HG03045 (cell line): Measurements from ENCODE around the gene INTS11.
A peak's percentile ranks its signal among the peaks of the same experiment; 100 is the strongest.
"Not testable (repeated sequence)": the region's sequence is repeated elsewhere in the genome, so short reads cannot be mapped to it uniquely, and the experiment has no call there.

ENCODE experiments used
- ATAC-seq: cut with Tn5 transposase; IDR thresholded peaks from one replicate; pipeline ENCODE4 v1.9.1; 2021; ENCODE audit warnings: mild to moderate bottlenecking, moderate library complexity; ENCODE audit not compliant: unreplicated experiment

The INTS11 gene

DNA sequence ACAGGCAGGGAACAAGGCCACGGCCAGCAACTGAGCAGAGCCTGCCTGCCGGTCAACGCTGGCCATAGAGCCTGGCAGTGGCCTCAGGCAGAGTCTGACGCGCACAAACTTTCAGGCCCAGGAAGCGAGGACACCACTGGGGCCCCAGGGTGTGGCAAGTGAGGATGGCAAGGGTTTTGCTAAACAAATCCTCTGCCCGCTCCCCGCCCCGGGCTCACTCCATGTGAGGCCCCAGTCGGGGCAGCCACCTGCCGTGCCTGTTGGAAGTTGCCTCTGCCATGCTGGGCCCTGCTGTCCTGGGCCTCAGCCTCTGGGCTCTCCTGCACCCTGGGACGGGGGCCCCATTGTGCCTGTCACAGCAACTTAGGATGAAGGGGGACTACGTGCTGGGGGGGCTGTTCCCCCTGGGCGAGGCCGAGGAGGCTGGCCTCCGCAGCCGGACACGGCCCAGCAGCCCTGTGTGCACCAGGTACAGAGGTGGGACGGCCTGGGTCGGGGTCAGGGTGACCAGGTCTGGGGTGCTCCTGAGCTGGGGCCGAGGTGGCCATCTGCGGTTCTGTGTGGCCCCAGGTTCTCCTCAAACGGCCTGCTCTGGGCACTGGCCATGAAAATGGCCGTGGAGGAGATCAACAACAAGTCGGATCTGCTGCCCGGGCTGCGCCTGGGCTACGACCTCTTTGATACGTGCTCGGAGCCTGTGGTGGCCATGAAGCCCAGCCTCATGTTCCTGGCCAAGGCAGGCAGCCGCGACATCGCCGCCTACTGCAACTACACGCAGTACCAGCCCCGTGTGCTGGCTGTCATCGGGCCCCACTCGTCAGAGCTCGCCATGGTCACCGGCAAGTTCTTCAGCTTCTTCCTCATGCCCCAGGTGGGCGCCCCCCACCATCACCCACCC lies 6.9 kb upstream of the INTS11 start, which contains the start of gene TAS1R3:
TSS of gene TAS1R3 (plus strand) at position 213 of the 898 bp plus-strand sequence. CDS start at position 279, 66 bp downstream.
- no peak for ATAC-seq

DNA sequence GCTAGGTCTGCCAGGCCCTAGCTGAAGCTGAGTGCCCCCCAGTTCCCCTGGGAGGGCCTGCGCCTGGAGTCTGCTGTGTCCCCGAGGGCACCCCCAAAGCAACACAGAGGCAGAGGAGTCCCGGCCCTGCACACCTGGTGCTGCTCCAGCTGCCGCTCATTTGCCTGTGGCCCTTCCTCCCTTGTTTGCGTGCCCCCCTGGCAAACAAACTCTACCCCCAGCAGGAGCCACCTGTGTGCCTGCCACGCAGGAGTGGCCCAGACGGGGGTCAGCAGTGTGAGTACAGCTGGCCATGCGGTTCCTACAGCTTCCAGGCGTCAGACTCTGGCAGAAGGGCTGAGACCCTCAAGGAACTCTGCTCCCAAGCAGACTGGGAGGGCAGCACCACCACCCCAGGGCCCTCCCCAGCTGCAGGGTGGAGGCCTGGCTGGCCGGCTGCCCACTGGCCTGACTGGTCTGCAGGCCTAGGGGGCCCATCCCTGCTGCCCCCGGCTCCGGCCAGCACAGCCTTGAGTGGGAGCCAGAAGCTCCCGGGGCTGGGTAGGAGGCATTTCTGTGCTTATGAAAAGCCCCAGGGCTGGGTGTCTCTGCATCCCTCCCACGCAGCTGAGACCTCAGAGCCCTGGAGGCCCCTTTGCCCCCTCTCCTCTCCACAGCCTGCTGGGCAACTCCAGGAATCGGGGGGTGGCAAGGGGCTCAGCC lies 6.1 kb upstream of the INTS11 start:
- no peak for ATAC-seq

DNA sequence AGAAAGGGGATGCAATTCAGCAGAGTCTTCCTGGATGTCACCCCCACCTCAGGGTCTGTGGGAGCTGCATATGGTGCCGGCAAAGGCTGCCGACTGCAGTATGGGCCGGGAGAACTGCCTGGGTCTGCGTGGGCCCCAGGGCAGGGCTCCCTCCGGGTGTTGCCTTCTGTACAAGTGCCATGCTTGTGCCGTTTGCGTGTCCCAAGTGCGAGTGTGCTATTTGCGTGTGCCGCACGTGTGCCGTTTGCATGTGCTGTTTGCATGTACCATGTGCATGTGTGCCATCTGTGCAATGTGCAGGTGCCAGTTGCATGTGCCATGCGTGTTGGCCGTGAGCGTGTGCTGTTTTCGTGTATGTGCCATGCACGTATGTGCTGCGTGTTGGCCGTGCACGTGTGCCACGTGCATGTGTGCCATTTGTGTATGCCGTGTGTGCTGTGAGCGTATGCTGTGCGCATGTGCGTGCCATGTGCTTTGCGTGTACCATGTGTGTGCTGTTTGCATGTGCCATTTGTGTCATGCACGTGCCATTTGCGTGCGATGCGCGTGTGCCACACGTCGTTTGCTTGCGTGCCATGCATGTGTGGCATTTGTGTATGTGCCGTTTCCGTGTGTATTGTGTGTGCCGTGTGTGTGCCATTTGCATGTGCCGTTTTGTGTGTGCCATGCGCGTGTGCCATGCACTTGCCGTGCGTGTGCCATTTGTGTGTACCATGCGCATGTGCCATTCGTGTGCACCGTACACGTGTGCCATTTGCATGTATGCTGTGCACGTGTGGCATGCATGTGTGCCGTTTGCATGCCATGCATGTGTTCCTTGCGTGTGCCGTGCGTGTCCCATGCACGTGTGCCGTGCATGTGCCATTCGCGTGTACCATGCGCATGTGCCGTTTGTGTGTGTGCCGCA lies 5.1 kb upstream of the INTS11 start:
- no peak for ATAC-seq

DNA sequence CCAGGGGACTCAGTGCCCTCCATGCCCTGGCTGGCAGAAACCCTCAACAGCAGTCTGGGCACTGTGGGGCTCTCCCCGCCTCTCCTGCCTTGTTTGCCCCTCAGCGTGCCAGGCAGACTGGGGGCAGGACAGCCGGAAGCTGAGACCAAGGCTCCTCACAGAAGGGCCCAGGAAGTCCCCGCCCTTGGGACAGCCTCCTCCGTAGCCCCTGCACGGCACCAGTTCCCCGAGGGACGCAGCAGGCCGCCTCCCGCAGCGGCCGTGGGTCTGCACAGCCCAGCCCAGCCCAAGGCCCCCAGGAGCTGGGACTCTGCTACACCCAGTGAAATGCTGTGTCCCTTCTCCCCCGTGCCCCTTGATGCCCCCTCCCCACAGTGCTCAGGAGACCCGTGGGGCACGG lies 3.8 kb upstream of the INTS11 start:
- no peak for ATAC-seq

DNA sequence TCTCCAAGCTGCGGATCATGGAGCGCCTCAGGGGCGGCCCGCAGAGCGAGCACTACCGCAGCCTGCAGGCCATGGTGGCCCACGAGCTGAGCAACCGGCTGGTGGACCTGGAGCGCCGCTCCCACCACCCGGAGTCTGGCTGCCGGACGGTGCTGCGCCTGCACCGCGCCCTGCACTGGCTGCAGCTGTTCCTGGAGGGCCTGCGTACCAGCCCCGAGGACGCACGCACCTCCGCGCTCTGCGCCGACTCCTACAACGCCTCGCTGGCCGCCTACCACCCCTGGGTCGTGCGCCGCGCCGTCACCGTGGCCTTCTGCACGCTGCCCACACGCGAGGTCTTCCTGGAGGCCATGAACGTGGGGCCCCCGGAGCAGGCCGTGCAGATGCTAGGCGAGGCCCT lies 2.8 kb upstream of the INTS11 start:
- ATAC-seq, result no peak

DNA sequence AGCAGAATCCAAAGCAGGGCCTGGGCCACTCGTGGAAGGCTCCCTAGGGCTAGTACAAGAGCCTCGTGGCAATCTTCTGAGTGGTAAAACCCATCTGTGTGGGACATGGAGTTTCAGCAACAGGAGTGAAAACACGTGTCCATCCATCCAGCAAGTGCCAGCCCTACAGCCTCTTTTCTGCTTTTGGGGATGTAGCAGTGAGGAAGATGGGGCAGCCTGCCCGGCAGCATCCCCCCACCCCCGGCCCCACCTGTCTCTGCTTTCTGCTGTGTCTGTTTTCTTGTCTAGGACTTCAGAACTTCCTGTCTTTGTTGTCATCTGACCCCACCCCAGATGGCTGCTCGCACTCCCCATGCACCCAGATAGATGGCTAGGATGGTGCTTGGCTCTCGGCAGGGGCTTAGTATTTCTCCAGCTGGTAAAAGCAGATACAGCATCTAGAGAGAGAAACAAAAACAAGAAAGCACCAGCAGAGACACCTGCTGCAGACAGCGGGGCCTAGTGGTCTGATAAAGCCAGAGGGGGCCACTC lies 1.7 kb upstream of the INTS11 start:
- ATAC-seq, result no peak

DNA sequence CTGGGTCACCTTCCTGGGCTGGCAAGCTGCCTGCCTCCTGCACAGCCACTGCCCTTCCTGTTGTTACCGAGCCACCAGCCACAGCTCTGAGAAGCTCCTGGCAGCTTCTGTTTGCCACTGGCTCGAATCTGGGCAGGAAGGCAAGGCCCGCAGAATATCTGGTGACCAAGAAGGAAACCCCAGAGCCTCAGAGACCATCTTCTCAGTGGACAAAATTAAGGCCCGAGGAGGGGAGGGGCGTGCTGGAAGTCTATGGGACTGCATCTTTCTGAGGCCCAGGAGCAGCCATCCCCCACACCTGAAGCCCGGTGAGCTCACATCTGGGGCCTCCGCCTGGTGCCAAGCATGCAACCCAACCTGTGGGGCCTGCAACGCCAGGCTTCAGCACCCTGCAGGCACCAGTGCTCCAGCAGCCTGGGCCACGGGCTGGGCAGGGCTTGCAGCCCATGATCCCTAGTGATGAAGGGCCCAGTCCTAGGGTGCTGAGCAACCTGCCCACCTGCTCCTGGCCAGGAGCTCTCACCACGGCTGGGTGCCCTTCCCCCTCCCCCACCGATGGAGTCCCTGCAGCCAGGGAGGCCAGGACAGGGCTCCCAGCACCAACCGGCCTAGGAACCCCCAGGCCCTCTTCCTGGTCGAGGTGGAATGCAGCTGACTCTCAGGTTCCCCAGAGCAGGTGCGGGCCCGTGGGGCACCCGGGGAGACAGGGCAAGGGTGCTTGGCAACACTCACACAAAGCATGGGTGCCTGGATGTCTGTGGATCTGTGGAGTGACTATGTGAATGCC lies 1.0 kb upstream of the INTS11 start:
- ATAC-seq, result no peak

DNA sequence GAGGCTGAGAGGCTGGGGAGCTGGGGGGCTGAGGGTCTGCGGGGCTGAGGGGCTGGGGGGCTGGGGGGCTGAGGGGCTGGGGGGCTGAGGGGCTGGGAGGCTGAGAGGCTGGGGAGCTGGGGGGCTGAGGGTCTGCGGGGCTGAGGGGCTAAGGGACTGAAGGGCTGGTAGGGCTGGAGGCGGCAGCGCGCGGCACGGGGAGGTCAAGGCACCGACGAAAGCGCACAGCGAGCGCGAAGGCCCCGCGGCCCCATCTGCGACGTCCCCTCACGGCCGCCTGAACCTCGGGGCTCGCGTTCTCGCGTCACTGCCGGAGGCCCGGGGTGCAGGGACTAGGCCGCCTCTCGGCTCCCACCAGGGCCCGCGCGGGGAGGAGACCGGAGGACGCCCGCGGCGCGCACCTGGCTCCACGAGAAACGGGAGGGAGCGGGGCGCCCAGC lies 356 bp downstream of the INTS11 start:
- ATAC-seq, result peak; percentile 28

DNA sequence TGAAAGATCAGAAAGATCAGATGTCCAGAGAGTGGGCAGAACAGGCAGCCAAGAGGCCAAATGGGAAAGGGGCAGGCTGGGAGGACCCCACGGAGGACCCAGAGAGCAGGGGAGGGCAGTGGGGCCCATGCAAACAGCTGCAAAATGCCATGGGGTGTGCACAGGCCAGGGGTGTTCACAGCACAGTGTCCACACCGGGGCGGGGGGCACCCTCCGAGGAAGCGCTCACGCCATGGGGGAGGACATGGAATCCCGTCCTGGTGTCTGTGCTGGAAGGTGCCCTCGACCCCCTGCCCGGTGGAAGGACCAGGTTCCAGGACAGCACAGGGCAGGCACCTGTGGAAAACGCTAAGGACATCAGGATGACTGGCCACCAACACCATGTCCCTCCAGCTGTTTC lies 1.5 kb downstream of the INTS11 start:
- no peak for ATAC-seq

DNA sequence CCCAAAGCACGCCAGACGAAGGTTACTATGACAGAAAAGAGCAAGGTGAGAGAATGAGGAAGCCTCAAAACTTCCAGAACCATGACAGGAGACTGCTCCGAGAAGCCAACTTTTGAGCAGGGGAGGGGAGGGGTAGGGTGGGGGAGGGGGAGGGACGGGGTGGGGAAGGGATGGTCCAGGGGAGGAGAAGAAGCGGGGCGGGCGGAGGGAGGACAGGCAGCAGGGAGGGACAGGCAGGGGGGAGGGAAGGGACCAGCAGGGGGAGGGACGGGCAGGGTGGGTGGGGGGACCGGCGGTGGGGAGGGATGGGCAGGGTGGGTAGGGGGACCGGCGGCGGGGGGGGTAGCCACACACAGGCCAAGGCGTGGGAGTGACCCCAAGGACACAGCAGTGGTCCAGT lies 2.0 kb downstream of the INTS11 start:
- no peak for ATAC-seq

DNA sequence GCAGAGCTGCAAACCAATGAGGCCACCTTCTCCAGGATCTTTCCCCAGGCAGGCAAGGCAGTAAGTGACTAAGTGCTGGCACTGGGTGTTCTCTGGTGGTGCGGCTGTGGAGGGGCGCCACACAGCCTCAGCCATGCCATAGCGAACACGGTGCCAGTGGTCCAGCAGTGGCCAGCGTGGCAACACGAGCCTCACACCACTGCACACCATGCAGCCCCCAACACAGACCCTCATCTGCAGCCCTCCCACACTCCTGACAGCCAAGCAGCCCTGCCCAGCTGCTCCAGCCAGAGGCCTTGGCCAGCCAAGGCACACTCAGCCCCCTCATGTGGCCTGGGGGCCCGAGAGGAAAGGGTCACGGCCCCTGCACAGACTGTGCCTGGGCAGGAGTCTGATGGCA lies 3.0 kb downstream of the INTS11 start:
- no peak for ATAC-seq

DNA sequence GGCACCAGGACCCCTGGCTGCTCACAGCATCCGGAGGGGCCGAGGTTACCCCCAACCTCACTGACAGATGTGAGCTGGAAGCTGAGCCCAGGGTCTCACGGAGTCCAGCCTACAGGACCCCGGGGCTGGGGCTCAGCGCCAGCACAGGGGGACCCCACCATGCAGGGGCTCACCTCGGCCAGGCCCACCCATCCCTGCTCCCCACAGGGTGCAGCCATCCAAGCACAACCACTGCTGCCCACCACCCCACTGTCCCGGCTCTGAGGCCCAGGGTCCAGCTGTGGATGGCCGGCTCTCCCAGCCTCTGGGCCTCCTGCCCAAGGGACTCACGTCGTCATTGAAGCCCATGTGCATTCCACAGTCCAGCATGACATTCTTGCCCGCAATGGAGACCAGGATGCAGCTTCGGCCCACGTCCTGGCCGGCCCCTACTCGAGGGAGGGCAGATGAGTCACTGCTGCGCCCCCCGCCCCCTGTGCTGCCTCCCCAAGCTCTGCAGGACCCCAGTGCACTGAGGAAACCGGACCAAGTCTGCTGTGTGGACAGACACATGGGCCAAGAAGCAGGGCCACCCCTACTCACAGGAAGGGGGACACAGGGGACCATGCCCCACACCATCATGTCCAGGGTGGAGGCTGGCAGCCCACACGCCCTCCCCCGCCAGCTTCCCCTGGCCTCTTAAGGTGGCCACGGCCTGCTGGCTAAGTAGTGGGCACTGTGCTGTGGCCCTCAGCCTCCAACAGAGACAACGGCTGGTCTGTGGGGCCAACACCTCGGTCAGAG lies 3.6 kb downstream of the INTS11 start:
- no peak for ATAC-seq

DNA sequence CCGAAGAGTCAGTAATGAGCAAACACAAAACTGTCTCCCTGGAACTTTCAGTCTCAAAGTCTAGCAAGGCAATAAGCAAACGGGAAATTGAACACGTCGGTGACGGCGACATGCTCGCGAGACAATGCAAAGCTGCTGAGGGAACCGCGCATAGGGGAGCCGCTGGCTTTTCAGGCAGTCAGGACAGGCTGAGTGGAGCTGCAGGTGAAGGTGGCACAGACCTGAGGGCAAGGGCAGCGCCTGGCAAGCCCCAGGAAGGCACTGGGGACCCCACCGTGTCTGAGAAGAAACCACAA lies 4.9 kb downstream of the INTS11 start:
- ATAC-seq, result no peak

DNA sequence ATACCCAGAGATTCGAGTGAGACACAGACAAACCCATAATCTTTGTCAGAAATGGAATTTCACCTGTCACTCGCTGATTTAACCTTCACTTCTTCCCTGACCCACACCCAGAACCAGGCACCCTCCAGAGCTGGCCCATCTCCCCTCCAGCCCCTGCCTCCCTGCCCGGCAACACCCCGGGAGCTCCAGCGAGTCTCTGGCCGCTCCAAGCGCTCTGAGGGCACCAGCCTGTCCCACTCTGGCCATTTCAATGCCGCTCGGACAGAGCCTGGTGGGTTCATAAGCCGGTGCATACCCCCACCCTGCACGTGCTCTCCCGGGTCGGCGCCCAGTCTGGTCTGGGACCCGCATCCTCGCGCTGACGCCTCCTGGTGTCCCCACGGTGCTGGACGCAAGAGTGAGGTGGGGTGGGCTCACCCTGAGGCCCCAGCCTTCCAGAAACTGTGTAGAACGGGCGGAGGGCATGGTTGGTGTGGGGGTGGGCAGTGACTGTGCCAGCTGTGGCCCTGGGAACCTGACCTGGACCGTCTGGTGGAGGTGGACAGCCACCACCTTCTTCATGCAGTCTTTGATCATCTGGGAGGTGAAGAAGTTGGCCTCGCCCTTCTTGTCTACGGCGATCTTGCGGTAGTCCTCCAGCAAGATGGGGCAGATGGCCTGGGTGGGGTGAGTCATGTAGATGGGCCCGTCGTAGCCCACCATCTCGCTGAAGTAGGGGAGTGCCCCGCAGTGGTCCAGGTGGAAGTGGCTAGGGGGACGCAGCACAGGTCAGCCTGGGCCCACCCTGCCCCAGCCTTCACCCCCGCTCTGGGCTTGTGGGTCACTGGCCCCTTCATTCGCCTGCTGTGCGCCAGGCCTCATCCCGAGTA lies 5.4 kb downstream of the INTS11 start:
- no peak for ATAC-seq

DNA sequence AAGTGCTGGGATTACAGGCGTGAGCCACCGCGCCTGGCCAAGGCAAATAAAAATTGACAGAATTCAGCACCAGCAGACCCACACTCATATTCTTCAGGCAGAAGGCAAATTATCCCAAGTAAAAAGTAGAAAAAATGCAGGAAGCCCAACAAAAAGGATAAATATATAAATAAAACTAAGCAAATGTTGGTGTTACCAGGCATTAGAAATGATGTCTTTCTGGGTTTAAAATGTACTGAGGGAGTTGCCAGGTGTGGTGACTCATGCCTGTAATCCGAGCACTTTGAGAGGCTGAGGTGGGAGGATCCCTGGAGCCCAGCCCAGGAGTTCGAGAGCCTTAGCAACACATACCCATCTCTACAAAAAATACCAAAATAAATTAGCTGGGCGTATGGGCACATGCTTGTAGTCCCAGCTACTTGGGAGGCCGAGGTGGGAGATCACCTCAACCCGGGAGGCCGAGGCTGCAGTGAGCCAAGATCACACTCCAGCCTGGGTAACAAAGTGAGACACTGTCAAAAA lies 6.3 kb downstream of the INTS11 start:
- no peak for ATAC-seq

DNA sequence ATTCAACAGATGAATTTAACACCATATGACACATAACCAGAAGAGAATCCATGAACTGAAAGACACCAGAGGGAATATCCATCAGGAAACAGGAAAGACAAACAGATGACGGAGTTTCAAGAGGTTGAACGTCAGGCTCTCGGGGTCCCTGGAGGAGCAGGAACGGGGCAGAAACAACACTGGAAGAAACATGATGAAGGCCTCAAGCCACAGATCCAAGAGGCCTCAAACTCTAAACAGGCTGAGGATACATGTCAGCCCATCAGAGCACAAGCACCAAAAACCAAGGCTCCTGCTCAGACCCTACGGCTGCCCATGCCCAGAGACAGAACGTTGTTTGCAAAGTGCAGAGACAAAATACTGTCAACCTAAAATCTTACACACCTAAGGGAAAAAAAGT lies 7.0 kb downstream of the INTS11 start:
- ATAC-seq, result no peak

DNA sequence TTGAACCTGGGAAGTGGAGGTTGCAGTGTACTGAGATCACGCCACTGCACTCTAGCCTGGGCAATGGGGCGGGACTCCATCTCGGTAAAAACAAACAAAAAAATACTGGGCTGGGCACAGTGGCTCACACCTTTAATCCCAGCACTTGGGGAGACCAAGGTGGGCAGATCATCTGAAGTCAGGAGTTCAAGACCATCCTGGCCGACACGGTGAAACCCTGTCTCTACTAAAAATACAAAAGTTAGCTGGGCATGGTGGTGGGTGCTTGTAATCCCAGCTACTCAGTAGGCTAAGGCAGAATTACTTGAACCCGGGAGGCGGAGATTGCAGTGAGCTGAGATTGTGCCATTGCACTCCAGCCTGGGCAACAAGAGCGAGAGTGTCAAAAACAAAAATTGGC lies 8.3 kb downstream of the INTS11 start:
- ATAC-seq, result not testable (repeated sequence)

DNA sequence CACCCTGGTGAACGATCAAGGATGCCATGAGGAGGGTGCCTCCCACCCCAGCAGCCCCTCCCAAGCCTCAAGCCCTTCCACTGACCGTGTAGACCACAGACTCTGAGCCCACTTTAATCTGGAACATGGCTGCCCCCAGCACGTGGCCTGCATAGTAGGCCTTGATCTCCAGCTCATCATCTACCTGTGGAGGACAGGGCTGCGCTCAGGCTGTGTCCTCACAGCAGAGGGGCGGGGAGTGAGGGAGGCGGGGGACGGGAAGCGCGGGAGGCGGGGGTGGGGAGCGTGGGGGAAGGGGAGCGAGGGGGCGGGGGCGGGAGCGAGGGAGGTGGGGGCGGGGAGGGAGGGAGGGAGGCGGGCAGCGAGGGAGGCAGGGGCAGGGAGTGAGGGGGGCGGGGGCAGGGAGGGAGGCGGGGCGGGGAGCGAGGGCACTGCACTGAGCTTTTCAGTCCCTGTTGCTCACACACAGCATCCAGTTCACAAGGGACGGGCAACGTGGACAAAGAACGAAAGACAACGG lies 9.0 kb downstream of the INTS11 start:
- ATAC-seq, result no peak
